ENCODE results near the gene KCNN3.

The KCNN3 gene

GRCh38 chr1:154769193-154769895, 100.7 kb downstream of the KCNN3 start:
- no peak for DNase-seq

- DNase-seq, result no peak
Observed at GRCh38 chr1:154768456-154769125, 101.5 kb downstream of the KCNN3 start.

GRCh38 chr1:154767315-154768240, 102.5 kb downstream of the KCNN3 start:
- DNase-seq, result no peak

GRCh38 chr1:154765970-154766369, 104.1 kb downstream of the KCNN3 start:
- DNase-seq, result peak; percentile 37

GRCh38 chr1:154764773-154765172, 105.3 kb downstream of the KCNN3 start:
- no peak for DNase-seq

GRCh38 chr1:154764181-154764580, 105.9 kb downstream of the KCNN3 start:
- no peak for DNase-seq

- no peak for DNase-seq
Observed at GRCh38 chr1:154760469-154760933, 109.6 kb downstream of the KCNN3 start.

- no peak for DNase-seq
Observed at GRCh38 chr1:154759793-154760192, 110.3 kb downstream of the KCNN3 start.

GRCh38 chr1:154759196-154759595, 110.9 kb downstream of the KCNN3 start:
- DNase-seq, result no peak

- DNase-seq, result no peak
Observed at GRCh38 chr1:154758346-154758745, 111.7 kb downstream of the KCNN3 start.

- no peak for DNase-seq
Observed at GRCh38 chr1:154756793-154757548, 113.1 kb downstream of the KCNN3 start.

GRCh38 chr1:154755858-154756730, 114.0 kb downstream of the KCNN3 start:
- no peak for DNase-seq

GRCh38 chr1:154753426-154753825, 116.7 kb downstream of the KCNN3 start:
- no peak for DNase-seq

- no peak for DNase-seq
Observed at GRCh38 chr1:154752273-154753030, 117.6 kb downstream of the KCNN3 start.

GRCh38 chr1:154751690-154752089, 118.4 kb downstream of the KCNN3 start:
- DNase-seq, result no peak

GRCh38 chr1:154750681-154751665, 119.1 kb downstream of the KCNN3 start:
- peak; percentile 23 for DNase-seq

- no peak for DNase-seq
Observed at GRCh38 chr1:154749078-154749760, 120.9 kb downstream of the KCNN3 start.

GRCh38 chr1:154748405-154748775, 121.7 kb downstream of the KCNN3 start:
- peak; percentile 77 for DNase-seq
